ENCODE measurements around the gene NRIP3.
"Not testable (repeated sequence)": the region's sequence is repeated elsewhere in the genome, so short reads cannot be mapped to it uniquely, and the experiment has no call there.

GRCh38 chr11:8935789-8936188, 68.0 kb downstream of the NRIP3 start:
- TF ChIP-seq, protein P1, sequence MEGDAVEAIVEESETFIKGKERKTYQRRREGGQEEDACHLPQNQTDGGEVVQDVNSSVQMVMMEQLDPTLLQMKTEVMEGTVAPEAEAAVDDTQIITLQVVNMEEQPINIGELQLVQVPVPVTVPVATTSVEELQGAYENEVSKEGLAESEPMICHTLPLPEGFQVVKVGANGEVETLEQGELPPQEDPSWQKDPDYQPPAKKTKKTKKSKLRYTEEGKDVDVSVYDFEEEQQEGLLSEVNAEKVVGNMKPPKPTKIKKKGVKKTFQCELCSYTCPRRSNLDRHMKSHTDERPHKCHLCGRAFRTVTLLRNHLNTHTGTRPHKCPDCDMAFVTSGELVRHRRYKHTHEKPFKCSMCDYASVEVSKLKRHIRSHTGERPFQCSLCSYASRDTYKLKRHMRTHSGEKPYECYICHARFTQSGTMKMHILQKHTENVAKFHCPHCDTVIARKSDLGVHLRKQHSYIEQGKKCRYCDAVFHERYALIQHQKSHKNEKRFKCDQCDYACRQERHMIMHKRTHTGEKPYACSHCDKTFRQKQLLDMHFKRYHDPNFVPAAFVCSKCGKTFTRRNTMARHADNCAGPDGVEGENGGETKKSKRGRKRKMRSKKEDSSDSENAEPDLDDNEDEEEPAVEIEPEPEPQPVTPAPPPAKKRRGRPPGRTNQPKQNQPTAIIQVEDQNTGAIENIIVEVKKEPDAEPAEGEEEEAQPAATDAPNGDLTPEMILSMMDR (IDR thresholded peaks at IDR 0.05; ENCODE audit: low read depth, low read length) = not testable (repeated sequence)
- TF ChIP-seq EZH2phosphoT487 (IDR thresholded peaks at IDR 0.05; ENCODE audit: low read depth) = not testable (repeated sequence)

Measured in OCI-LY3 (cell line).